ENCODE measurements around the gene ACSM2B. TPM values are rescaled to one million over a fixed set of nuclear protein-coding genes. Genes with fewer than 3 reads are reported as not detected.
"Not testable (repeated sequence)": the region's sequence is repeated elsewhere in the genome, so short reads cannot be mapped to it uniquely, and the experiment has no call there.

Gene ACSM2B
- polyA plus RNA-seq, 1 donor from 2014 or later, result not detected

DNA sequence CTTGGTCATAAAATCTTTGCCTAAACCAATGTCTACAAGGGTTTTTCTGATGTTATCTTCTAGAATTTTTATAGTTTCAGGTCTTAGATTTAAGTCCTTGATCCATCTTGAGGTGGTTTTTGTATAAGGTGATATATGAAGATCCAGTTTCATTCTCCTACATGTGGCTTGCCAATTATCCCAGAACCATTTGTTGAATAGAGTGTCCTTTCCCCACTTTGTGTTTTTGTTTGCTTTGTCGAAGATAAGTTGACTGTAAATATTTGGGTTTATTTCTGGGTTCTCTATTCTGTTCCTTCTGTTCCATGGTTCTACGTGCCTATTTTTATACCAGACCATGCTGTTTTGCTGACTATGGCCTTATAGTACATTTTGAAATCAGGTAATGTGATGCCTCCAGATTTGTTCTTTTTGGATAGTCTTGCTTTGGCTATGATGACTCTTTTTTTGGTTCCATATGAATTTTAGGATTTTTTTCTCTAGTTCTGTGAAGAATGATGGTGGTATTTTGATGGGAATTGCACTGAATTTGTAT lies 7.0 kb downstream of the ACSM2B start:
- not testable (repeated sequence) for H3K27me3 Mint-ChIP-seq, H3K27ac Mint-ChIP-seq, H3K9me3 Mint-ChIP-seq, H3K36me3 Mint-ChIP-seq, H3K4me1 Mint-ChIP-seq, H3K4me3 Mint-ChIP-seq

DNA sequence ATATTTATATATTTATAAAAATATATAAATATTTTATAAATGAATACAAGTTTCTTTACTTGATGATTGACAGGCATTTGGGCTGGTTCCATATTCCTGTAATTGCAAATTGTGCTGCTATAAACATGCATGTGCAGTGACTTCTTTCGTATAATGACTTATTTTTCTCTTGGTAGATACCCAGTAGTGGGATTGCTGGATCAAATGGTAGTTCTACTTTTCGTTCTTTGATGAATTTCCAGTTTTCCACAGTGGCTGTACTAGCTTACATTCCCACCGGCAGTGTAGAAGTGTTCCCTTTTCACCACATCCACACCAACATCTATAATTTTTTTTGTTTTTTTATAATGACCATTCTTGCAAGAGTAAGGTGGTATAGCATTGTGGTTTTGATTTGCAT lies 7.8 kb downstream of the ACSM2B start:
- peaks cover 0 to 2% (median 2%) of the 10 kb centered on the region in 3 donors for H3K9me3 Mint-ChIP-seq
- H3K4me3 Mint-ChIP-seq, result no peak overlapping the region
- H3K27ac Mint-ChIP-seq, result no peak overlapping the region
- H3K36me3 Mint-ChIP-seq, result no peaks in the 10 kb centered on the region
- H3K4me1 Mint-ChIP-seq, result no peaks in the 10 kb centered on the region
- no peaks in the 10 kb centered on the region for H3K27me3 Mint-ChIP-seq

DNA sequence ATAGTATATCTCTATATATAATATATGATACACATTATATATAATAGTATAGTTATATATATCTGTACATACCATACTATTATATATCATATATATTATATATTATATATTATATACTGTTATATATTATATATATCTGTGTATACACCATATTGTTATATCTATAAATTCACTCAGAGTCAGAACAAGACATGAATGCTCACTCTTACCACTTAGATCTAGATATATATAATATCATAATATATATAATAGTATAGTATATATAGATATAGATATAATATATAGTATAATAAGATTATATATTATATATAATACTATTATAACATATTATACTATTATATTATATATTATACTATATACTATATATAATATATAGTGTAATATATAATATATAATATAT lies 9.3 kb downstream of the ACSM2B start:
- Mint-ChIP-seq H3K4me3 (no peak overlapping the region), H3K4me1 (no peaks in the 10 kb centered on the region), H3K27ac (no peak overlapping the region), H3K27me3 (no peaks in the 10 kb centered on the region), H3K9me3 (peaks cover 2 to 6% (median 6%) of the 10 kb centered on the region in 3 donors), H3K36me3 (no peaks in the 10 kb centered on the region)

DNA sequence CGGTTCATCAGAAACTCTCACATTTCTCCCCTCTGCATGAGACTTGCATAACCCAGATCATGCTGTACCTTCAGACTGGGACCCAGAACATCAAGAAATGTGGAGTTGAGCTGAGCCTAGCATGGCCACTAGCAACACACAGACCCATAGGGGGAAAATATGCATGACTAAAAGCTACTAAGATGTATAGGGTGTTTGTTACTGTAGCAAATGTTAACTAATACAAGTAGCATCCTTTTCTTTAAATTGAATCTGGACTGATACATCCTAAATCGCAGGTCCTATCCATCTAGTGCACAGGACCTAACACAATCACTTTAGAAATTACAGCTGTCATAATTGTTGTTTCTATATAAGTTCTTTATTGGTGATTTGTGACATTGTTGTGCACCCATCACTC lies 10.8 kb downstream of the ACSM2B start:
- H3K27me3 Mint-ChIP-seq, H3K36me3 Mint-ChIP-seq, H3K4me1 Mint-ChIP-seq, H3K27ac Mint-ChIP-seq, H3K4me3 Mint-ChIP-seq: not testable (repeated sequence)
- peaks cover 2 to 11% (median 8%) of the 10 kb centered on the region in 3 donors for H3K9me3 Mint-ChIP-seq

DNA sequence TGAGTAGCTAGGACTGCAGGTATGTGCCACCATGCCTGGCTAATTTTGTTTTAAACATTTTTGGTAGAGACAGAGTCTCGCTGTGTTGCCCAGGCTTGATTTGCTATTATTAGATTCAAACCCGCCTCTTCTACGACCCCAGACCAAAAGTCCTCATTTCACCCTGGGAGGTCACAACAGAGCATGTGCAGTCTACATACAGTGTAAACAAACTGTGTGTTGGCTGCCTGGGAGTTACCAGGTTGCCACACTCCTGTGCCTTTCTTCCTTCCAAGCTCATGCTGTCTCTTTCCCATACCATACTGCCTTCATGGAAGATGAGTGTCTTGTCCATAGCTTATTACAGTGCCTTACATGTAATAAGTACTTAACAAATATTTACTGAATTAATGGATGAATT lies 11.9 kb downstream of the ACSM2B start:
- H3K27ac Mint-ChIP-seq, H3K36me3 Mint-ChIP-seq, H3K4me3 Mint-ChIP-seq, H3K4me1 Mint-ChIP-seq, H3K27me3 Mint-ChIP-seq: not testable (repeated sequence)
- H3K9me3 Mint-ChIP-seq, result peaks cover 2 to 16% (median 8%) of the 10 kb centered on the region in 3 donors

DNA sequence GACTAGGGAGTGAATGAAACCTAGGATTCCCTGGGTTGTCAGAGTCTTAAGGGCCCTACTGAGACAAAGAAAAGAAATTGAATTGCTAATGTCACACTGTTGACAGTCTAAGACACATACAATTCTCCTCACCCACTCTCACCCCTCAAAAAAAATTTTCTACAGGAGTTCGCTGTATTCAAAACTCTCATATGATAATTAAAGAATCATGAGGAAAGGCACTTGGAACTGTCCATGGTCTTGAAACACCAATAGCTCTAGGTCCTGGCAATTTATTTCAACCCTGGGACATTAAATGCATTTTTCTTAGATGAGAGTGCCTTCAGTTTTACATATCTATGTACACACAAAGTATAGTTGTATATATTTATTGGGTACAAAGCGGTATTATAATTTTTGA lies 20.5 kb downstream of the ACSM2B start:
- not testable (repeated sequence) for H3K27ac Mint-ChIP-seq, H3K36me3 Mint-ChIP-seq, H3K27me3 Mint-ChIP-seq, H3K4me3 Mint-ChIP-seq, H3K4me1 Mint-ChIP-seq
- H3K9me3 Mint-ChIP-seq, result peaks cover 5 to 25% (median 9%) of the 10 kb centered on the region in 3 donors

DNA sequence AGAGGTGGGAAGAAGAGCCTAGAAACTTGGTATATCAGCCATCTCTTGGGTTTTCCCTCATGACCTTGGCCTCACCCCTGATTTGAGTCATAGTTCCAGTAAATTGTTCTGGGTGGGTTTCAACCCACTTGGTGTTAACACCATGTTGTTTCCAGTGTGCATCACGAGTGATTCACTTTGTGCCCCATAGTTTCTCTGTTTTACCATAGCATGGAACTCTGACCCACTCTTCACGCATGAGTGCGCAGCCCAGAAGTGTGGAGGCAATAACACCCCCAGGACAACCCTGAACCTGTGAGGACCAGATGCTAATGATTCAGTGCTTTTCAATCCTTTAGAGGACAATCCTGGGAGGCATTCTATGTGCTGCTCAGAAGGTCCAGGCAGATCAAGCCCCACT lies 21.5 kb downstream of the ACSM2B start:
- H3K36me3 Mint-ChIP-seq, H3K4me3 Mint-ChIP-seq, H3K27me3 Mint-ChIP-seq, H3K27ac Mint-ChIP-seq, H3K4me1 Mint-ChIP-seq: not testable (repeated sequence)
- H3K9me3 Mint-ChIP-seq, result peaks cover 5 to 18% (median 9%) of the 10 kb centered on the region in 3 donors

DNA sequence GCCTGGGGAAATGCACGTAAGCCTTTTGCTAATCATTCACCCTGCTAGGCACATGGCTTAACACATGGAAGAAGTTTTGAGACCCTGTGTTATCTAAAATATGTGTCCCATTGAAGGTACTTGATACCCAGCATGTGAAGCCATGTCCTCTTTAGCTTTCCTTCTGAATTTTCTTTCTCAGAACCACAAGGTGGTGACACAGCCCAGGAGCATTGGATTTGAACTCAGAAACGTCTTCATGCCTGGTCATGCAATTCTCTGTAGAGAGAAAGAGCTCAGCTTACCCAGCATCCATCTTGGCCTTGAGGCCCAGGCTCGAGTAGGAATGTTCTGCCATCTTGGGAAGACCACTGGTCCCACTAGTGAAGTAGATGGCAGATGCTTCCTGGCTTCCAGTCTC lies 22.7 kb downstream of the ACSM2B start:
- H3K4me3 Mint-ChIP-seq, H3K27me3 Mint-ChIP-seq, H3K4me1 Mint-ChIP-seq, H3K36me3 Mint-ChIP-seq, H3K27ac Mint-ChIP-seq: not testable (repeated sequence)
- H3K9me3 Mint-ChIP-seq, result peaks cover 9 to 20% (median 9%) of the 10 kb centered on the region in 3 donors

DNA sequence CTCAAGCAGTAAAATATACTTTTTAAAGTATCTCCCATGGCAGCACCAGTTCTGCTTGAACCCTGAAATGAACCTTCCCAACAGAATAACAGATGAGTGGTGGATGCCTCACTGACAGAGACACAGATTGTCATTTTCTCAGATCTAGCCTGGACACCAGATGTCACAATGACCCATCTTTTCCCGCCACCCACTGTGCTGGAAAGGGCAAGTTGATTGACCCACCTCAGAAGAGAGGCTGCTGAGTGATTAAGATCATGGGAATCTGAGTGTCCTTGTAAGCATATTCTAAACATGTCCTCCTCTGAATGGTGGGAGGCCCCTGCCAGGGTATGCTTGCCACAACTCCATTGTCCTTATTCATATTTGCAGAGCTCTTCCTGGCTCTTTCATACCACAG lies 29.2 kb downstream of the ACSM2B start:
- H3K4me1 Mint-ChIP-seq, H3K27me3 Mint-ChIP-seq, H3K9me3 Mint-ChIP-seq, H3K4me3 Mint-ChIP-seq, H3K27ac Mint-ChIP-seq, H3K36me3 Mint-ChIP-seq: not testable (repeated sequence)

DNA sequence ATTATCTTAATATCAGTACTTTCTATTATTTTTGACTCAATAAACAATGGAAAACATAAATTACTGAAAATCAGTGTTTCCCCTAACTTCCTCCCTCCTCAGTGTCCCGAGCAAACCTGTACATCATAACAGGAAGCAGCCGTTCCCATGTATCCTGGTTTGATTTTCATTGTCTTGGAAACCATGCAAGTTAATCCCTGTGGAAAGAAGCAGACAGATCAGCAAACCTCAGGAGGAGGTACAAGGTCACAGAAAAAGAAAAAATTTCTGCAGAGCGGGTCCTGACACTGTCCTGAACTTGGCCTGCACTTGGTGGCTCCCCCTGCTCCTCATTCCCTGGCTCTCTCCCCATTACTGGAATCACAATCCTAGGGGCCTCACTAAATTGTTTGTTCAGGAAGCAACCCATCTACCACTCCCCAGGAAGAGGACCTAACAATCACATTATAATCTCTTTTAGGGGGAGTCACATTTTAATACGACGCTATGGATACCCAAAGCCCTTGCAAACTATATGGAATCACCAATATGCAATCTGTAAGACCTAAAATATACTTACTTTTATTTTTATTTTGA lies 29.8 kb downstream of the ACSM2B start:
- not testable (repeated sequence) for H3K36me3 Mint-ChIP-seq

DNA sequence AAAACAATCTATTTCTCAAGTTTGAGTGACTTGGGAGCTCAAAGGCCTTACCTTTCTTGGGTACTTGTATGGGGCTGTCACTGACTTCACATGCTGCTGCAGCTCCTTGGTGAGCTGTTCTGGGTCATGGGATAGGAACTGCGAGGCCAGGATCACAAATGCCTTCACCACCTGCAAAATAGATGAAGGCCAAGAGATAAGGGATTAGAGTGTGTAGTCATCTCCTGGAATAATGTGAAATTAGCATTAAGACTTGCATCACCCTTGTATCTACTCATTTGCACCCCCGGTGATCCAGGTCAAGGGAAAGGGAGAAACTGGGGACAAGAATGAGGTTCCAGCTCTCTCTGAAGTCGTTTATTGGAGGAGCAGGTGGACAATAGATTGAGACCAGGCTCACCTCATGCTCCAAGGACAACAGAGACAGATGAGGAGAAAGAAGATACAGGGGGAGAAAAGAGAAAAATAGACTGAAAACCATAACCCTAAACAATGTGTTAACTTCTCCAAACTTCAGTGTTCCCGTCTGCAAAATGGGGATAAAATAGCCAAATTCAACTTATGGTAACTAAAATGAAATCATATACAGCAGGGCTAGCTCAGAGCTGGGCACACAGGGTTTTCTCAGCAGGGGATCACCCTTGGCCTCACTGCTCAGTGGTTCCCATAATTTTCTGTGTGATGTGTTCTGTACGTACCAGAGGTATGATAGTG lies 35.4 kb downstream of the ACSM2B start:
- H3K27ac Mint-ChIP-seq, H3K4me3 Mint-ChIP-seq: not testable (repeated sequence)
- H3K27me3 Mint-ChIP-seq, result peaks cover 11% of the 10 kb centered on the region

More for the DNA sequence above, 29.8 kb downstream of the ACSM2B start:
- H3K4me1 Mint-ChIP-seq, H3K27me3 Mint-ChIP-seq, H3K9me3 Mint-ChIP-seq, H3K4me3 Mint-ChIP-seq, H3K27ac Mint-ChIP-seq: not testable (repeated sequence)

DNA sequence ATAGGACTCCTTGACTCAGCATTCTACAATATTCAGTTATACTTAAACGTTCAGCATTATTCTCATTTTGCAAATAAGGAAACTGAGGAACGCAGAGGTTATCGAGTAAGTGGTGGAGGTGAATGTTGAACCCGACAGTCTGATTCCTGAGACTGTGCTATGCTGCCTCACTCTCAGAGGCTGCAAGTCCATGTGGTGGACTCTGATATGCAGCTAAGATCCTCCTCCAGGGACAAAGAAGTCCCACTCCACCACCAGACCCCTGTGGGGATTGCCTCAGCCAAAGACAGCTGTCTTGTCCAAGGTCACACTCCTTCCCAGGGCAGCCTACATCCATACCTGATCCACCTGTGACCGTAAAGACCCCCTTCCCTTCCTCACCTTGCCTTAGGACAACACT lies 37.5 kb downstream of the ACSM2B start:
- Mint-ChIP-seq H3K36me3 (peaks cover 2% of the 10 kb centered on the region), H3K27me3 (peaks cover 9% of the 10 kb centered on the region), H3K9me3 (no peaks in the 10 kb centered on the region), H3K4me3 (no peak overlapping the region), H3K27ac (no peak overlapping the region), H3K4me1 (no peaks in the 10 kb centered on the region)

More for the DNA sequence above, 35.4 kb downstream of the ACSM2B start:
- not testable (repeated sequence) for H3K4me1 Mint-ChIP-seq, H3K9me3 Mint-ChIP-seq, H3K36me3 Mint-ChIP-seq

DNA sequence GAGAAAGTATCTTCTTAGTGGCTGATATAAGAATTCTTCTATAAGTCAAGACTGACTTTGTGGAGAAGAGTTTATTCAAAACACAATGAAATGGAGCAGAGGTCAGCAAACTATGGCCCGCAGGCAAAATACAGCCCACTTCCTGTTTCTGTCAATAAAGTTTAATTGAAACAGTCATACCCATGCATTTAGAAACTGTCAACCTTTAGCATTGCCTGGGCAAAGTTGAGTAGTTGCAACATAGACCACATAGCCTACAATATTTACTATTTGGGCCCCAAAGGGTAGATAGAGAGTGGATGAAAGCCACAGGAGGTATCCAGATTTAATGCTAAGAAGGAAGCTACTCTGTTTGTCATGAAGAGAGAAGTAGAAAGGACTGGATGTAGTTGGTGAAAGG lies 38.0 kb downstream of the ACSM2B start:
- Mint-ChIP-seq H3K9me3 (no peaks in the 10 kb centered on the region), H3K4me1 (no peaks in the 10 kb centered on the region), H3K27me3 (peaks cover 9% of the 10 kb centered on the region), H3K27ac (no peak overlapping the region), H3K36me3 (peaks cover 2% of the 10 kb centered on the region), H3K4me3 (no peak overlapping the region)

DNA sequence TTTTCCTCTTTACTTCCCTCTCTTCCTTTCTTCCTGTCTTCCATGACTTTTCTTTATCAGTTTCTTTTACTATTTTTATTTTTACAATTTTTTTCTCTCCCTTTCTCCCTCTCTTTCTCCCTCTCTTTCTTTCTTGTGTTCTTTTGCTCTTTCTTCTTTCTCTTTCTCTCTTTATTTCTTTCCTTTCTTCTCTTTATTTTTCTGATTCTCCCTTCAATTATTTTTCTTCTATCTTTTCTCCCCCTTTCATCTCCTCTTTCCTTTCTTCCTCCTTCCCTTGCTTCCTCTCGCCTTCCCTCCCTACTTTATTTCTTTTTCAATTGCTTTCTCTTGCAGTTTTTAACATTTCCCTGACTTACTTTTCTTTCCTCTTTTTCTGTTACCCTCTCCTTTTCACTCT lies 39.5 kb downstream of the ACSM2B start:
- H3K27me3 Mint-ChIP-seq, H3K4me1 Mint-ChIP-seq, H3K4me3 Mint-ChIP-seq, H3K9me3 Mint-ChIP-seq, H3K27ac Mint-ChIP-seq, H3K36me3 Mint-ChIP-seq: not testable (repeated sequence)

DNA sequence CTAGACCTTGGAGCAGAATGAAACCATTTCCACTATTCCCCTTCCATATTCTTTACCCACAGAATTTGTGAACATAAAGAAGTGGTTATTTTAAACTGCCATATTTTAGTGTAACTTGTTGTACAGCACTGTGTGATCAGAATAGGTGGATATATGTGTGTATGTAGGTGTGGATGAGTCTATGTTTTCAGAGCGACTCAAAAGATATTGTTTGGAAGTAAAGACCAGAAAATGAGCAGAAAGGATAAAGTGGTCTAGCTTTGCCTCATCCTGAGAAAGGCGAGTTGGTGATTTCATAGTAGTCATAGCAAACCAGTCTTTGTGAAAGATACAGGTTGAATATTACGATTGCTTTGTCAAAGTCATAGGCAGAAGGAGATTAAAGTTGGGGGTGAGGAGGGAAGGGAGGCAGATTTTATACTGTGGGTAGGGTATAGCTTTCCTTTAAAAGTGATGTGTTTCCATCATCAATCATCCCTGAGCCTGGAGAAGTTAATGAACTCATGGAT lies 43.8 kb downstream of the ACSM2B start:
- not testable (repeated sequence) for H3K36me3 Mint-ChIP-seq, H3K4me1 Mint-ChIP-seq, H3K27ac Mint-ChIP-seq, H3K27me3 Mint-ChIP-seq, H3K9me3 Mint-ChIP-seq, H3K4me3 Mint-ChIP-seq

DNA sequence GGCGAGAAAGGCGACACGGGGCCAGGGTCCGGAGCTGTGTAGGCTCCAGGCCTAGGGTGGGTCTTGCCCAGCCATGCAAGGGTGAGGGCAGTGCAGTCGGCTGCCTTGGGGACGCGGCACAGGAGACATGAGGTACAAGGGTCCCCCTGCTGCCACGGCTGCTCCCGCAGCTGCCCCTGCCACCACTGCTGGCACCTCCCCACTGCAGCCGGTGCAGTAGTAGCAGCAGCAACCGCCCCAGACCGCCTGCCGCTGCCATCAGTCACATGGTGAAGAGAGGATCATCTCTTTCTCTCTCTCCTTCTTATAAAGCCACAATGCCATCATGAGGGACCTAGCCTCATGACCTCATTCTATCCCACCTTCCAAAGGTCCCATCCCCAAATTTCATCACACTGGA lies 44.4 kb downstream of the ACSM2B start:
- not testable (repeated sequence) for H3K9me3 Mint-ChIP-seq, H3K4me3 Mint-ChIP-seq, H3K36me3 Mint-ChIP-seq, H3K27ac Mint-ChIP-seq, H3K27me3 Mint-ChIP-seq, H3K4me1 Mint-ChIP-seq
